GM23338 (cell line): Measurements from ENCODE around the gene CEACAM21. TPM values are rescaled to one million over a fixed set of nuclear protein-coding genes. Genes with fewer than 3 reads are reported as not detected.

Experiments used
- ATAC-seq: fragments of 200-7000 bp; cut with Tn5 transposase; 3 replicates; pipeline ENCODE4 v1.9.1; 2020
- DNase-seq: peaks from one replicate; pipeline ENCODE4 v3.0.0-alpha.2; 2015; ENCODE audit warnings: low spot score
- H2AFZ ChIP-seq: fragments of 200-600 bp; sonication (generic); 2 replicates; pipeline ENCODE4 v1.8.0; 2016; ENCODE audit warnings: antibody characterized with exemption, mild to moderate bottlenecking, moderate library complexity
- H3F3A ChIP-seq: fragments of 200-600 bp; sonication (generic); replicated peaks from 2 replicates; pipeline ENCODE4 v1.8.0; 2017; ENCODE audit warnings: antibody characterized with exemption, mixed run types, low read depth
- H3K27ac ChIP-seq: fragments of 200-600 bp; sonication (generic); 2 replicates; pipeline ENCODE4 v1.6.1; 2016; ENCODE audit warnings: low read depth
- H3K27me3 ChIP-seq: fragments of 200-600 bp; sonication (generic); 2 replicates; pipeline ENCODE4 v1.8.0; 2016; ENCODE audit warnings: mild to moderate bottlenecking, mixed run types, moderate library complexity; ENCODE audit not compliant: insufficient read depth
- H3K36me3 ChIP-seq: fragments of 200-600 bp; sonication (generic); 2 replicates; pipeline ENCODE4 v1.8.0; 2016; ENCODE audit warnings: mild to moderate bottlenecking; ENCODE audit not compliant: insufficient read depth
- H3K4me1 ChIP-seq: fragments of 200-600 bp; sonication (generic); 2 replicates; pipeline ENCODE4 v1.8.0; 2016; ENCODE audit warnings: mild to moderate bottlenecking, moderate library complexity; ENCODE audit not compliant: insufficient read depth
- H3K4me2 ChIP-seq: fragments of 200-600 bp; sonication (generic); 2 replicates; pipeline ENCODE4 v1.7.1; 2017; ENCODE audit warnings: mixed run types
- H3K4me3 ChIP-seq: fragments of 200-600 bp; sonication (generic); 2 replicates; pipeline ENCODE4 v1.6.1; 2016; ENCODE audit warnings: mixed run types
- H3K79me2 ChIP-seq: fragments of 200-600 bp; sonication (generic); replicated peaks from 2 replicates; pipeline ENCODE4 v1.8.0; 2017; ENCODE audit warnings: mild to moderate bottlenecking; ENCODE audit not compliant: insufficient read depth
- H3K9me2 ChIP-seq: fragments of 200-600 bp; sonication (generic); 2 replicates; pipeline ENCODE4 v1.8.0; 2017; ENCODE audit not compliant: insufficient read depth
- H4K20me1 ChIP-seq: fragments of 200-600 bp; sonication (generic); replicated peaks from 2 replicates; pipeline ENCODE4 v1.8.0; 2017; ENCODE audit warnings: mild to moderate bottlenecking; ENCODE audit not compliant: insufficient read depth
- H3K27ac Mint-ChIP-seq: 2 replicates; pipeline ENCODE4 v1.8.0; 2020; ENCODE audit warnings: inconsistent platforms, mild to moderate bottlenecking, moderate library complexity, mixed read lengths
- H3K27me3 Mint-ChIP-seq: 3 replicates; pipeline ENCODE4 v1.8.0; 2022; ENCODE audit warnings: low read depth, mild to moderate bottlenecking, moderate library complexity, mixed read lengths, inconsistent platforms; ENCODE audit not compliant: insufficient read depth, poor library complexity
- H3K36me3 Mint-ChIP-seq: 3 replicates; pipeline ENCODE4 v1.8.0; 2021; ENCODE audit warnings: low read depth, mild to moderate bottlenecking, inconsistent platforms, moderate library complexity, mixed read lengths
- H3K4me1 Mint-ChIP-seq: 3 replicates; pipeline ENCODE4 v1.8.0; 2020; ENCODE audit warnings: mild to moderate bottlenecking, inconsistent platforms, mixed read lengths
- H3K4me3 Mint-ChIP-seq: 3 replicates; pipeline ENCODE4 v1.8.0; 2021; ENCODE audit warnings: moderate library complexity, mild to moderate bottlenecking, inconsistent platforms, mixed read lengths
- H3K9me3 Mint-ChIP-seq: 3 replicates; pipeline ENCODE4 v1.8.0; 2020; ENCODE audit warnings: moderate library complexity, mild to moderate bottlenecking, inconsistent platforms, mixed read lengths
- EZH2 ChIP-seq: fragments of 200-600 bp; sonication (generic); IDR thresholded peaks from one replicate; pipeline ENCODE4 v1.8.0; 2017; ENCODE audit warnings: antibody characterized with exemption, mild to moderate bottlenecking, low read depth; ENCODE audit not compliant: unreplicated experiment
- EZH2phosphoT487 ChIP-seq: fragments of 200-600 bp; sonication (generic); IDR thresholded peaks from one replicate; pipeline ENCODE4 v1.8.1; 2018; ENCODE audit warnings: antibody characterized with exemption; ENCODE audit not compliant: unreplicated experiment
- JUNB ChIP-seq: IDR thresholded peaks from one replicate; pipeline ENCODE4 v1.6.1; 2016; ENCODE audit warnings: antibody characterized with exemption; ENCODE audit not compliant: unreplicated experiment
- NANOG ChIP-seq: IDR thresholded peaks from 2 replicates; pipeline ENCODE4 v1.6.1; 2016; ENCODE audit warnings: antibody characterized with exemption, borderline replicate concordance
- POLR2AphosphoS5 ChIP-seq: IDR thresholded peaks from 2 replicates; pipeline ENCODE4 v1.6.1; 2016; ENCODE audit warnings: antibody characterized with exemption, low read depth
- ZNF331 ChIP-seq: fragments of 250-450 bp; sonication (Bioruptor Pico); IDR thresholded peaks from 2 replicates; pipeline ENCODE4 v1.5.0; 2020; ENCODE audit warnings: low read depth, mild to moderate bottlenecking, moderate library complexity
- ZNF462 ChIP-seq: fragments of 250-450 bp; sonication (Bioruptor Pico); IDR thresholded peaks from 2 replicates; pipeline ENCODE4 v1.5.0; 2020; ENCODE audit warnings: mild to moderate bottlenecking, moderate library complexity
- polyA plus RNA-seq: library from polyadenylated mRNA; unstranded; fragments of >200 nt; fragmentation: Nextera tagmentation; extraction: Ambion mirVana; gene quantifications from 2 replicates; pipeline ENCODE4 v1.2.1, GENCODE V29; 2016
- total RNA-seq: library from RNA; depleted of rRNA; stranded (reverse); fragments of >200 nt; shearing (Covaris generic); gene quantifications from 2 replicates; pipeline ENCODE4 v1.2.3, GENCODE V29; 2014
- TF ChIP-seq, protein P1 (sequence below): IDR thresholded peaks from one replicate; pipeline ENCODE4 v1.6.1; 2018; ENCODE audit warnings: antibody characterized with exemption; ENCODE audit not compliant: unreplicated experiment
- TF ChIP-seq, protein P2 (sequence below): IDR thresholded peaks from 2 replicates; pipeline ENCODE4 v1.6.1; 2016; ENCODE audit warnings: antibody characterized with exemption

CEACAM21 gene
- total and polyA plus RNA-seq, 2 experiments from 2014 or later: not detected

DNA sequence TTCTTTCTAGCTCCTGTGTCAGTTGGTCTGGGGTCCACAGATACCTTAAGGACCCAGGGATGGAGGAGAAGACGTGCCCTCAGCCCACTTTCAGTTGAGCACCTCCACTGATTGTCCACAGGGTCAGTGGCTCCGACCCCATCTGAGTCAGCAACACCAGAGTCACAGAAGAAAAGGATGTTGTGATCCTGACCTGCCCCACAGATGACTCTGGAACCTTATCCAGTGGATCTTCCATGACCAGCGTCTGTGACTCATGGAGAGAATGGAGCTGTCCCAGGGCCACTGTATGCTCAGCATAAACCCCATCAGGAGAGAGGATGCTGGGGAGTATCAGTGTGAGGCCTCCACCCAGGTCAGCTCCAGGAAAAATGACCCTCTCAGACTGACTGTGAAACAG, 28.9 kb downstream of the CEACAM21 start (continued):
- TF ChIP-seq, protein P1, sequence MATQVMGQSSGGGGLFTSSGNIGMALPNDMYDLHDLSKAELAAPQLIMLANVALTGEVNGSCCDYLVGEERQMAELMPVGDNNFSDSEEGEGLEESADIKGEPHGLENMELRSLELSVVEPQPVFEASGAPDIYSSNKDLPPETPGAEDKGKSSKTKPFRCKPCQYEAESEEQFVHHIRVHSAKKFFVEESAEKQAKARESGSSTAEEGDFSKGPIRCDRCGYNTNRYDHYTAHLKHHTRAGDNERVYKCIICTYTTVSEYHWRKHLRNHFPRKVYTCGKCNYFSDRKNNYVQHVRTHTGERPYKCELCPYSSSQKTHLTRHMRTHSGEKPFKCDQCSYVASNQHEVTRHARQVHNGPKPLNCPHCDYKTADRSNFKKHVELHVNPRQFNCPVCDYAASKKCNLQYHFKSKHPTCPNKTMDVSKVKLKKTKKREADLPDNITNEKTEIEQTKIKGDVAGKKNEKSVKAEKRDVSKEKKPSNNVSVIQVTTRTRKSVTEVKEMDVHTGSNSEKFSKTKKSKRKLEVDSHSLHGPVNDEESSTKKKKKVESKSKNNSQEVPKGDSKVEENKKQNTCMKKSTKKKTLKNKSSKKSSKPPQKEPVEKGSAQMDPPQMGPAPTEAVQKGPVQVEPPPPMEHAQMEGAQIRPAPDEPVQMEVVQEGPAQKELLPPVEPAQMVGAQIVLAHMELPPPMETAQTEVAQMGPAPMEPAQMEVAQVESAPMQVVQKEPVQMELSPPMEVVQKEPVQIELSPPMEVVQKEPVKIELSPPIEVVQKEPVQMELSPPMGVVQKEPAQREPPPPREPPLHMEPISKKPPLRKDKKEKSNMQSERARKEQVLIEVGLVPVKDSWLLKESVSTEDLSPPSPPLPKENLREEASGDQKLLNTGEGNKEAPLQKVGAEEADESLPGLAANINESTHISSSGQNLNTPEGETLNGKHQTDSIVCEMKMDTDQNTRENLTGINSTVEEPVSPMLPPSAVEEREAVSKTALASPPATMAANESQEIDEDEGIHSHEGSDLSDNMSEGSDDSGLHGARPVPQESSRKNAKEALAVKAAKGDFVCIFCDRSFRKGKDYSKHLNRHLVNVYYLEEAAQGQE: no peak
- TF ChIP-seq NANOG (no peak), POLR2AphosphoS5 (no peak)

GRCh38 chr19:41606215-41606837, 30.4 kb downstream of the CEACAM21 start:
- no peak overlapping the region for H3K27ac ChIP-seq
- no peaks in the 10 kb centered on the region for H3K79me2 ChIP-seq
- Mint-ChIP-seq H3K27ac (no peak overlapping the region), H3K27me3 (peaks cover 33% of the 10 kb centered on the region), H3K4me3 (no peak overlapping the region), H3K9me3 (no peaks in the 10 kb centered on the region), H3K36me3 (no peaks in the 10 kb centered on the region), H3K4me1 (no peaks in the 10 kb centered on the region)
- no peak overlapping the region for H2AFZ ChIP-seq
- no peaks in the 10 kb centered on the region for H3K4me1 ChIP-seq
- no peak overlapping the region for H3K4me2 ChIP-seq
- ATAC-seq (no peak), DNase-seq (no peak)
- H3K9me2 ChIP-seq: no peaks in the 10 kb centered on the region
- H3K36me3 ChIP-seq: no peaks in the 10 kb centered on the region
- H4K20me1 ChIP-seq: no peaks in the 10 kb centered on the region; the same call in 1 of the 2 replicates
- H3K27me3 ChIP-seq: peaks cover 83% of the 10 kb centered on the region
- no peak overlapping the region for H3K4me3 ChIP-seq
- no peaks in the 10 kb centered on the region for H3F3A ChIP-seq
- TF ChIP-seq, protein P2, sequence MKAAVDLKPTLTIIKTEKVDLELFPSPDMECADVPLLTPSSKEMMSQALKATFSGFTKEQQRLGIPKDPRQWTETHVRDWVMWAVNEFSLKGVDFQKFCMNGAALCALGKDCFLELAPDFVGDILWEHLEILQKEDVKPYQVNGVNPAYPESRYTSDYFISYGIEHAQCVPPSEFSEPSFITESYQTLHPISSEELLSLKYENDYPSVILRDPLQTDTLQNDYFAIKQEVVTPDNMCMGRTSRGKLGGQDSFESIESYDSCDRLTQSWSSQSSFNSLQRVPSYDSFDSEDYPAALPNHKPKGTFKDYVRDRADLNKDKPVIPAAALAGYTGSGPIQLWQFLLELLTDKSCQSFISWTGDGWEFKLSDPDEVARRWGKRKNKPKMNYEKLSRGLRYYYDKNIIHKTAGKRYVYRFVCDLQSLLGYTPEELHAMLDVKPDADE: no peak
- no peak for TF ChIP-seq ZNF462
- TF ChIP-seq EZH2: no peak
- TF ChIP-seq NANOG: no peak
- no peak for TF ChIP-seq POLR2AphosphoS5
- TF ChIP-seq ZNF331 (CRISPR knock-in tag): no peak
- TF ChIP-seq, protein P1: no peak
- TF ChIP-seq EZH2phosphoT487: no peak
- TF ChIP-seq JUNB: no peak
